ENCODE measurements around the gene TCF12. TPM values are rescaled to one million over a fixed set of nuclear protein-coding genes. Genes with fewer than 3 reads are reported as not detected.

Gene TCF12
- total RNA-seq, 2 experiments from 2014 or later = 63.4 to 70.7 TPM

- POLR2A ChIA-PET = interaction anchor here (0.9 kb wide), 1 partner anchor 18 kb away, joined by 6 read pairs; no protein-coding TSS in a partner anchor
- H3K27ac Mint-ChIP-seq = no peak overlapping the region
These were observed 341.2 kb downstream of the TCF12 start for GRCh38 chr15:57259568-57260040.

DNA sequence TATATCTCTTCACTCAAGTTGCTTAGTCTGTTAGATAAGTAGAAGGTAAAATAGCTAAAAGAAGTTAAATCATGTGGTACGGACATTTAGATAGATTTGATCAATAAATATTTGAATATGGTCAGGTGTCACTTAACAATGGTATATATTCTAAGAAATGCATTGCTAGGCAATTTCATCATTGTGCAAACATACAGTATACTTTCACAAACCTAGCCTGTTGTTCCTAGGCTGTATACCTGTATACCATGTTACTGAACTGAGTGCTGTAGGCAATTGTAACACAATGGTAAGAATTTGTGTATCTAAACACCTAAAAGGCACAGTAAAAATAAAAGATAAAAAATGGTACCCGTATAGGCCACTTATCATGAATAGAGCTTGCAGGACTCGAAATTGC, 345.1 kb downstream of the TCF12 start:
- CTCF ChIA-PET = interaction anchor here (0.6 to 1.5 kb wide), 3 partner anchors 43 to 63 kb away, joined by 3 to 4 read pairs (median 3); no protein-coding TSS in a partner anchor

More at GRCh38 chr15:57259568-57260040, 341.2 kb downstream of the TCF12 start:
- CTCF ChIA-PET = no interaction called here
- Mint-ChIP-seq H3K4me3 (no peak overlapping the region), H3K9me3 (ENCODE audit: insufficient read depth) (no peaks in the 10 kb centered on the region), H3K36me3 (ENCODE audit: low read depth) (peaks cover 15% of the 10 kb centered on the region), H3K4me1 (ENCODE audit: low read depth) (no peaks in the 10 kb centered on the region), H3K27me3 (ENCODE audit: low read depth) (no peaks in the 10 kb centered on the region)
- ATAC-seq = no peak
- no peak for DNase-seq

DNA sequence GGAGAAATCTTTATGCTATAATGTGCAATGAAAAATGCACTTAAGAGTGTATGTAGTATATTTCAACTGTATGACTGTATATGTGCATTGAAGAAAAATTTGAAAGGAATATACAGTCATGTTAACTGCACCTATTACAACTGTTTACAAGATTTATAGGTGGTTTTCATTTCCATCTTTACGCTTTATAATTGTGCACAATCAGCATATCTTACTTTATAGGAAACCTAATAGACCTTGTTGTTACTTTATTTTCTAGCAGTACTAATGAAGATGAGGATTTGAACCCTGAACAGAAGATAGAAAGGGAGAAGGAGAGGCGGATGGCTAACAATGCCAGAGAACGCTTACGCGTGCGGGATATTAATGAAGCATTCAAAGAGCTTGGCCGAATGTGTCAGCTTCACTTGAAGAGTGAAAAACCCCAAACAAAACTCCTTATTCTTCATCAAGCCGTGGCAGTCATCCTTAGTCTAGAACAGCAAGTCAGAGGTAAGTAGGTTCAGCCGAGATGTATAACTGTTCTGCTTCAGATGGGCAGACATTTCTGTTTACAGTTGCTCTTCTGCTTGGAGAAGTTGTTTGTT, 354.4 kb downstream of the TCF12 start:
- H3K4me3 Mint-ChIP-seq = no peak overlapping the region
- no peaks in the 10 kb centered on the region for H3K27me3 Mint-ChIP-seq (ENCODE audit: low read depth)
- DNase-seq (no peak), ATAC-seq (no peak)
- peaks cover 10% of the 10 kb centered on the region for H3K36me3 Mint-ChIP-seq (ENCODE audit: low read depth)
- CTCF ChIA-PET = no interaction called here
- no peak overlapping the region for H3K27ac Mint-ChIP-seq
- POLR2A ChIA-PET = no interaction called here
- no peaks in the 10 kb centered on the region for H3K9me3 Mint-ChIP-seq (ENCODE audit: insufficient read depth)
- no peaks in the 10 kb centered on the region for H3K4me1 Mint-ChIP-seq (ENCODE audit: low read depth)

More for the DNA sequence above, 345.1 kb downstream of the TCF12 start:
- no peaks in the 10 kb centered on the region for H3K27me3 Mint-ChIP-seq (ENCODE audit: low read depth)
- DNase-seq (no peak), ATAC-seq (no peak)
- POLR2A ChIA-PET = no interaction called here
- H3K4me1 Mint-ChIP-seq (ENCODE audit: low read depth) = no peaks in the 10 kb centered on the region
- no peak overlapping the region for H3K4me3 Mint-ChIP-seq
- H3K36me3 Mint-ChIP-seq (ENCODE audit: low read depth) = peaks cover 20% of the 10 kb centered on the region
- H3K9me3 Mint-ChIP-seq (ENCODE audit: insufficient read depth) = no peaks in the 10 kb centered on the region
- H3K27ac Mint-ChIP-seq = no peak overlapping the region

GRCh38 chr15:57273402-57273801, 355.0 kb downstream of the TCF12 start:
- Mint-ChIP-seq H3K4me1 (ENCODE audit: low read depth) (no peaks in the 10 kb centered on the region), H3K9me3 (ENCODE audit: insufficient read depth) (no peaks in the 10 kb centered on the region), H3K4me3 (no peak overlapping the region), H3K27me3 (ENCODE audit: low read depth) (no peaks in the 10 kb centered on the region), H3K36me3 (ENCODE audit: low read depth) (peaks cover 7% of the 10 kb centered on the region), H3K27ac (no peak overlapping the region)
- no peak for ATAC-seq
- ChIA-PET POLR2A (no interaction called here), CTCF (no interaction called here)
- no peak for DNase-seq

- no peaks in the 10 kb centered on the region for H3K27me3 Mint-ChIP-seq (ENCODE audit: low read depth)
- no peak overlapping the region for H3K4me3 Mint-ChIP-seq
- H3K4me1 Mint-ChIP-seq (ENCODE audit: low read depth) = no peaks in the 10 kb centered on the region
- POLR2A ChIA-PET = no interaction called here
- no peak overlapping the region for H3K27ac Mint-ChIP-seq
- CTCF ChIA-PET = no interaction called here
- no peak for DNase-seq
- peaks cover 20% of the 10 kb centered on the region for H3K36me3 Mint-ChIP-seq (ENCODE audit: low read depth)
- no peak for ATAC-seq
- no peaks in the 10 kb centered on the region for H3K9me3 Mint-ChIP-seq (ENCODE audit: insufficient read depth)
These were observed 360.0 kb downstream of the TCF12 start for GRCh38 chr15:57278439-57278838.

DNA sequence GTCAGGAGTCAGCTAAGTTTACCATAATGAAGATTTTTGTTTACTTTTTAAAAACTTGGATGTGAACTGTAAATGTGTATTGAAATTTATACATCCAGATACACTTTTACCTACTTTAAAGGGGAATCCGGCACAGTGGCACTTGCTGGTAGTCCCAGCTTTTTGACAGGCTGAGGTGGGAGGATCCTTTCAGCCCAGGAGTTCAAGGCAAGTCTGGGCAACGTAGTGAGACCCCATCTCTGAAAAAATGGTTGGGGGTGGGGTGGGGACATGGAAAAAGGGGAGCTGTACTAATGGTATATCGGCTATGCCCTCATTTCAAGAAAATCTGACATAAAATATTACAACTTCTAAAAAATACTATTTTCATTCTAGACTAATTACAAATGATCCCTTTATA, 362.0 kb downstream of the TCF12 start:
- Mint-ChIP-seq H3K9me3 (ENCODE audit: insufficient read depth) (no peaks in the 10 kb centered on the region), H3K27ac (no peak overlapping the region), H3K27me3 (ENCODE audit: low read depth) (no peaks in the 10 kb centered on the region), H3K4me1 (ENCODE audit: low read depth) (peaks cover 4% of the 10 kb centered on the region), H3K4me3 (no peak overlapping the region), H3K36me3 (ENCODE audit: low read depth) (peaks cover 28% of the 10 kb centered on the region)
- POLR2A ChIA-PET = no interaction called here
- DNase-seq (no peak), ATAC-seq (no peak)
- CTCF ChIA-PET = no interaction called here

GRCh38 chr15:57281321-57281720, 362.9 kb downstream of the TCF12 start:
- no peak overlapping the region for H3K4me3 Mint-ChIP-seq
- H3K27me3 Mint-ChIP-seq (ENCODE audit: low read depth) = no peaks in the 10 kb centered on the region
- no peak for DNase-seq
- ChIA-PET CTCF (no interaction called here), POLR2A (no interaction called here)
- no peaks in the 10 kb centered on the region for H3K9me3 Mint-ChIP-seq (ENCODE audit: insufficient read depth)
- peaks cover 27% of the 10 kb centered on the region for H3K36me3 Mint-ChIP-seq (ENCODE audit: low read depth)
- H3K27ac Mint-ChIP-seq = no peak overlapping the region
- no peak for ATAC-seq
- H3K4me1 Mint-ChIP-seq (ENCODE audit: low read depth) = peaks cover 4% of the 10 kb centered on the region

- Mint-ChIP-seq H3K4me3 (no peak overlapping the region), H3K36me3 (ENCODE audit: low read depth) (peaks cover 31% of the 10 kb centered on the region), H3K27ac (no peak overlapping the region), H3K27me3 (ENCODE audit: low read depth) (no peaks in the 10 kb centered on the region), H3K9me3 (ENCODE audit: insufficient read depth) (no peaks in the 10 kb centered on the region), H3K4me1 (ENCODE audit: low read depth) (peaks cover 4% of the 10 kb centered on the region)
- ATAC-seq (no peak), DNase-seq (no peak)
- ChIA-PET POLR2A (no interaction called here), CTCF (no interaction called here)
These were observed 364.2 kb downstream of the TCF12 start for GRCh38 chr15:57282686-57283085.

- Mint-ChIP-seq H3K27ac (no peak overlapping the region), H3K4me3 (no peak overlapping the region), H3K27me3 (ENCODE audit: low read depth) (no peaks in the 10 kb centered on the region), H3K4me1 (ENCODE audit: low read depth) (peaks cover 4% of the 10 kb centered on the region), H3K9me3 (ENCODE audit: insufficient read depth) (no peaks in the 10 kb centered on the region), H3K36me3 (ENCODE audit: low read depth) (peaks cover 33% of the 10 kb centered on the region)
- DNase-seq = no peak
- CTCF ChIA-PET = interaction anchor here (1.6 kb wide), 1 partner anchor 137 kb away, joined by 5 read pairs; no protein-coding TSS in a partner anchor
- POLR2A ChIA-PET = no interaction called here
- no peak for ATAC-seq
These were observed 365.5 kb downstream of the TCF12 start for GRCh38 chr15:57283774-57284503.

GRCh38 chr15:57284535-57284934, 366.1 kb downstream of the TCF12 start:
- peaks cover 33% of the 10 kb centered on the region for H3K36me3 Mint-ChIP-seq (ENCODE audit: low read depth)
- no peak overlapping the region for H3K27ac Mint-ChIP-seq
- ATAC-seq (no peak), DNase-seq (no peak)
- H3K27me3 Mint-ChIP-seq (ENCODE audit: low read depth) = no peaks in the 10 kb centered on the region
- H3K9me3 Mint-ChIP-seq (ENCODE audit: insufficient read depth) = no peaks in the 10 kb centered on the region
- POLR2A ChIA-PET = no interaction called here
- H3K4me3 Mint-ChIP-seq = no peak overlapping the region
- peaks cover 4% of the 10 kb centered on the region for H3K4me1 Mint-ChIP-seq (ENCODE audit: low read depth)
- CTCF ChIA-PET = interaction anchor here (1.6 kb wide), 1 partner anchor 137 kb away, joined by 5 read pairs; no protein-coding TSS in a partner anchor

DNA sequence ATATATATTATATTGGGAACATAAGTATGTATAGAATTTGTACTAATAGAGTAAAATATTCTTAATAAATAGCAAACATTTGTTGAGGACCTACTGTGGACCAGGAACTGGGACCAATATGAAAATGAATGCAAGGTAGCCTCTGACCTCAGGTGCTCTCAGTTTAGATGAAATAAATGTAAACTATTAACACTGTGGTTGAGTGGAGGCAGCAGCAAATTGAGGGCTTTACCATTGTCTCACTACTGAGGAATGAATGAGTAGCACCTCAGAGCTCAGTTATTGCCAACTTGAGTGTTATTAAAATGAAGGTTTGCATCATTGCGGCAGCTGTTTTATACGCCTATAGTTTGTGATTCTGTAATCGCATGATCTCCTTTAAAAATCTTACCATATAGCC, 366.9 kb downstream of the TCF12 start:
- Mint-ChIP-seq H3K27ac (no peak overlapping the region), H3K36me3 (ENCODE audit: low read depth) (peaks cover 35% of the 10 kb centered on the region), H3K9me3 (ENCODE audit: insufficient read depth) (no peaks in the 10 kb centered on the region), H3K4me3 (no peak overlapping the region), H3K4me1 (ENCODE audit: low read depth) (peaks cover 4% of the 10 kb centered on the region), H3K27me3 (ENCODE audit: low read depth) (no peaks in the 10 kb centered on the region)
- ChIA-PET POLR2A (no interaction called here), CTCF (interaction anchor here (1.6 kb wide), 1 partner anchor 138 kb away, joined by 5 read pairs; no protein-coding TSS in a partner anchor)
- DNase-seq (no peak), ATAC-seq (no peak)

GRCh38 chr15:57286446-57287122, 368.1 kb downstream of the TCF12 start:
- H3K4me3 Mint-ChIP-seq = no peak overlapping the region
- H3K4me1 Mint-ChIP-seq (ENCODE audit: low read depth) = peaks cover 4% of the 10 kb centered on the region
- peaks cover 33% of the 10 kb centered on the region for H3K36me3 Mint-ChIP-seq (ENCODE audit: low read depth)
- POLR2A ChIA-PET = no interaction called here
- no peak for DNase-seq
- H3K27ac Mint-ChIP-seq = no peak overlapping the region
- ATAC-seq = no peak
- H3K9me3 Mint-ChIP-seq (ENCODE audit: insufficient read depth) = no peaks in the 10 kb centered on the region
- H3K27me3 Mint-ChIP-seq (ENCODE audit: low read depth) = no peaks in the 10 kb centered on the region
- CTCF ChIA-PET = no interaction called here

All from activated CD8-positive, alpha-beta T cell treated with anti-CD3 and anti-CD28 coated beads, Interleukin-2, amount 10 ng/mL, durations not matched to agents 7 days and 5 days (primary cell).